ENCODE results near the gene HAL.

DNA sequence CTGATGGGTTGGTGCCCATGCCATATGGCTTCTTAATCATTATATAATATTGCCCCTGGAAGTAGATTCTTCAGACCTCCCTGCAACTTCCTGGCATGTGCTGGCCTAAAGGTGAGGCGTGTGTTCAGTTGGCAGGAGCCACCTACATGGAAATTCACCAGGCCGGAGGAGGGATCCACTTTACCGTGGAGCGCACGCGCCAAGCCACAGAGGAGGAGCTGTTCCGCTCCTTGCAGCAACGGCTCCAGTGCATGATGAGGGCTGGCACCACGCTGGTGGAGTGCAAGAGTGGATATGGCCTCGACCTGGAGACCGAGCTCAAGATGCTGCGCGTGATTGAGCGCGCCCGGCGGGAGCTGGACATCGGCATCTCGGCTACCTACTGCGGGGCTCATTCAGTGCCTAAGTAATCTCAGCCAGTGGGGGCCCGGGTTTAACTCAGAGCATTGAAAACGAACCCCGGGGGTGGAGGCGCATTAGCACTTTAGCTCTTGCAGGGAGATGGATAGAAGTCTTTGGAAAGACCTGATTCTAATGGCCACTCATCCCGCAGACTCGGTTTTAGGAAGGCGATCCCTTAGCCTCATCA lies 39.5 kb downstream of the HAL start:
- TF ChIP-seq, protein P1, sequence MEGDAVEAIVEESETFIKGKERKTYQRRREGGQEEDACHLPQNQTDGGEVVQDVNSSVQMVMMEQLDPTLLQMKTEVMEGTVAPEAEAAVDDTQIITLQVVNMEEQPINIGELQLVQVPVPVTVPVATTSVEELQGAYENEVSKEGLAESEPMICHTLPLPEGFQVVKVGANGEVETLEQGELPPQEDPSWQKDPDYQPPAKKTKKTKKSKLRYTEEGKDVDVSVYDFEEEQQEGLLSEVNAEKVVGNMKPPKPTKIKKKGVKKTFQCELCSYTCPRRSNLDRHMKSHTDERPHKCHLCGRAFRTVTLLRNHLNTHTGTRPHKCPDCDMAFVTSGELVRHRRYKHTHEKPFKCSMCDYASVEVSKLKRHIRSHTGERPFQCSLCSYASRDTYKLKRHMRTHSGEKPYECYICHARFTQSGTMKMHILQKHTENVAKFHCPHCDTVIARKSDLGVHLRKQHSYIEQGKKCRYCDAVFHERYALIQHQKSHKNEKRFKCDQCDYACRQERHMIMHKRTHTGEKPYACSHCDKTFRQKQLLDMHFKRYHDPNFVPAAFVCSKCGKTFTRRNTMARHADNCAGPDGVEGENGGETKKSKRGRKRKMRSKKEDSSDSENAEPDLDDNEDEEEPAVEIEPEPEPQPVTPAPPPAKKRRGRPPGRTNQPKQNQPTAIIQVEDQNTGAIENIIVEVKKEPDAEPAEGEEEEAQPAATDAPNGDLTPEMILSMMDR (conservative IDR thresholded peaks at IDR 0.05; ENCODE audit: low read depth, low read length): no peak
- TF ChIP-seq MXI1 (IDR thresholded peaks at IDR 0.05; ENCODE audit: borderline replicate concordance, low read depth, low read length) (no peak), POLR2A (IDR thresholded peaks at IDR 0.05; ENCODE audit: low read depth, low read length) (no peak), SMC3 (IDR thresholded peaks at IDR 0.05; ENCODE audit: low read depth, low read length) (no peak), MAZ (IDR thresholded peaks at IDR 0.05; ENCODE audit: borderline replicate concordance, low read depth, low read length) (no peak)
